Stimulated activated CD4-positive, alpha-beta T cell treated with anti-CD3 and anti-CD28 coated beads, Interleukin-12 subunit alpha, Interleukin-12 subunit beta, amount 100 ng/mL, for 4 hours (primary cell): ENCODE measurements around the gene MMADHC.

Experiments
- DNase-seq: peaks from one replicate; pipeline ENCODE4 v3.0.0-alpha.2; 2020

MMADHC gene

GRCh38 chr2:149544692-149545091 is 42.9 kb downstream of the MMADHC start:
- DNase-seq: no peak

GRCh38 chr2:149543845-149544244 is 43.7 kb downstream of the MMADHC start:
- no peak for DNase-seq

DNA sequence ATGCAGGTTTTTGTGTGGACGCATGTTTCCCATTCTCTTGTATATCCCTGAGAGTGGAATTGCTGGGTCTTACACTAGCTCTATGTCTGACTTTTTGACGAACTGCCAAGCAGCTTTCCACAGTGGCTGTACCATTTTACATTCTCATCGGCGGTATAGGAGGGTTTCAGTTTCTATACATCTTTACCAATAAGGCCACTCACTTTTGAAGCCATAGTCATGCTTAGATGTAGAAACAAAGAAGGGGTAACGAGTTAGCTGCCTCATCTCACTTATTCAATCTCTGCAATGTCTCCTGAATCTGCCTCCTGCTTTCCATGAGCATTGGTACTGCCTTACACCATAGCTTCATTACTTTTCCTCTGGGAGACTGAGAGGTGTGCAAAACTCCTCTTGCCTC is 47.4 kb downstream of the MMADHC start:
- DNase-seq: no peak

- DNase-seq: no peak
Measured at GRCh38 chr2:149538138-149538833, 49.3 kb downstream of the MMADHC start.

DNA sequence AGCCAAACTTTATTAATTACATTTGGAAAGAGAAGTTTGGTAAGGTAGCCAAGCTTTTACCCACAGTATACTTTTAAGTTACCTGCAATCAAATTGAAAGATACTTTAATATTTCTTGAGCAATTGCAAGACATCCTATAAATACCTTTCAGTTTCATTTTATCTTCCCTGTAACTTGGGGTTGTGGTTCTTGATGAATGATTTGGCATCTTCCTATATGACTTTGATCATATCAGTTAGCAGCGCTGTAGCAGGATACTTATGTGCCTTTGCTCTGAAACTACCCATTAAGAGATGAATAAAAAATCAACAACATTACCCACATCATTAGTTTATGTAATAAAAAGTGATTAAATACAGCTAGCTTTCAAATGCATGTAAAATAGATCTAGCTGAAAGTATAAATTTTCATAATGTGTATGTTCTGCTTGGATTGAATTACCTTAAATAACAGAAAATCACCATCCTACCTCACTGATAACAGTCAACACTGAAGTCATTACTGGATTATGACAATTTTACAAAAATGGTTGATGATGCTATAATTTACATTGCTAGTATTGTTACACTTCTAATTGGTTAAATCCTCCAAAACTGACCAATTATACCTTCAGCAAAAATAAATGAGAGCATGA is 50.4 kb downstream of the MMADHC start:
- no peak for DNase-seq

- no peak for DNase-seq
Measured at GRCh38 chr2:149536649-149537048, 50.9 kb downstream of the MMADHC start.

- no peak for DNase-seq
Measured at GRCh38 chr2:149534674-149535073, 52.9 kb downstream of the MMADHC start.

- no peak for DNase-seq
Measured at GRCh38 chr2:149528983-149529382, 58.6 kb downstream of the MMADHC start.

DNA sequence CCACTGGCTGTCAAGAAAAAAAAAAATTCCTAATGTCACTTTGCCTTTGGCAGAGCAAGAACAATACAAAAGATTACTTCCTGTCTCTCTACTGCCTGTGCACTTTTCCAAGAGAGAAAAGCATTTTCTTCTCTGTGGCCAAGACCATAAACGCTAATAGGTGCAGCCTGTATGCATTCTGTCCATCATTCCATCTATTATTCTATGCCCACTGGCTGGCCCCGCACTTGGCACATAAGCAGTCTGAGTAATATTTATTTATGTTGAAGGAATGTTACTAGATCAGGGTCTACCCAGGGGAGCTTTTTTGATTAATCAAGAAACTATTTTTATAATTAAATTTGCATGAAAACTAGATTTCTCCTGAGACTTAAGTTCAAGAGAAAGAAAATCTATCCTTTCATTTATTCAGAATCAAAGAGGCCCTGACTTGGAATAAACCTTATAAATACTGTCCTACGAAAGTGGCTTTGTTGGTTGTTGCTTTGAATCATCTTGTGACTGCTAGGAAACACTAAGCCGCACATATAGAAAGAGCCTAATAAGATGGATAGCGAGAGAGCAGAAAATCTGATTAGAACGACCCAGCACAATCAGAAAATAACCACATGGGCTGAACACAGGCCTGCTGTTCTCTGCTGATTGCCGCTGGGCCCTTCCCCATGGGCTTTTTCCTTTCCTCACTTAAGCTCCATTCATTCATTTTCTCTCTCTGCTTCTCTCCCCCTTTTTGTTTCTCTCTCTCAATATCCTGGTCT is 59.4 kb downstream of the MMADHC start:
- DNase-seq: no peak

GRCh38 chr2:149526689-149527088 is 60.9 kb downstream of the MMADHC start:
- no peak for DNase-seq

GRCh38 chr2:149525323-149525722 is 62.3 kb downstream of the MMADHC start:
- no peak for DNase-seq
